IMR-90 (cell line): ENCODE measurements around the gene APC. TPM values are rescaled to one million over a fixed set of nuclear protein-coding genes. Genes with fewer than 3 reads are reported as not detected.

Source experiments
- ATAC-seq: fragments of 200-7000 bp; cut with Tn5 transposase; 2 replicates; pipeline ENCODE4 v1.9.1; 2020; ENCODE audit warnings: low read depth, mild to moderate bottlenecking, moderate library complexity
- BruUV-seq: library from RNA; stranded (reverse); fragments of 400-500 nt; replicated peaks from 2 replicates; lab custom pipeline; 2021; lab: Mats Ljungman, UMichigan
- CTCF ChIA-PET: fragments of 300-600 bp; formaldehyde crosslinking; extraction: SDS; loops from one replicate; lab custom pipeline; 2021; ENCODE audit warnings: antibody characterized with exemption; lab: Yijun Ruan, JAX
- POLR2A ChIA-PET: fragments of 300-600 bp; sonication (Branson Sonifier 250); formaldehyde crosslinking; loops from one replicate; lab custom pipeline; 2022; ENCODE audit warnings: antibody characterized with exemption; ENCODE audit not compliant: unreplicated experiment; lab: Charles Lee
- DNase-seq: peaks from one replicate; pipeline ENCODE4 v3.0.0; 2013
- H2AFZ ChIP-seq: replicated peaks from 2 replicates; pipeline ENCODE3; 2013; ENCODE audit warnings: low read length, mild to moderate bottlenecking; ENCODE audit not compliant: poor library complexity
- H2AK5ac ChIP-seq: 2 replicates; pipeline ENCODE4 v1.6.1; 2013; ENCODE audit warnings: low read depth, low read length, inconsistent platforms
- H2AK9ac ChIP-seq: replicated peaks from 2 replicates; pipeline ENCODE3; 2013; ENCODE audit warnings: mild to moderate bottlenecking, low read depth, low read length, moderate library complexity; ENCODE audit not compliant: poor library complexity
- H2BK120ac ChIP-seq: 2 replicates; pipeline ENCODE4 v1.6.1; 2013; ENCODE audit warnings: low read depth, low read length, inconsistent platforms
- H2BK15ac ChIP-seq: 3 replicates; pipeline ENCODE4 v1.6.1; 2013; ENCODE audit warnings: low read depth, low read length, inconsistent platforms
- H2BK20ac ChIP-seq: 2 replicates; pipeline ENCODE4 v1.6.1; 2013; ENCODE audit warnings: low read depth, mild to moderate bottlenecking, inconsistent platforms, low read length, moderate library complexity
- H2BK5ac ChIP-seq: 2 replicates; pipeline ENCODE4 v1.6.1; 2013; ENCODE audit warnings: mild to moderate bottlenecking, low read depth, low read length, inconsistent platforms; ENCODE audit not compliant: poor library complexity, severe bottlenecking
- H3K14ac ChIP-seq: replicated peaks from 2 replicates; pipeline ENCODE4 v1.6.1; 2013; ENCODE audit warnings: low read depth, low read length, inconsistent platforms
- H3K18ac ChIP-seq: 2 replicates; pipeline ENCODE4 v1.6.1; 2013; ENCODE audit warnings: low read depth, low read length, control low read depth
- H3K23ac ChIP-seq: 2 replicates; pipeline ENCODE4 v1.6.1; 2013; ENCODE audit warnings: low read depth, low read length, inconsistent platforms
- H3K27ac ChIP-seq: 2 replicates; pipeline ENCODE4 v1.5.1; 2013; ENCODE audit warnings: mild to moderate bottlenecking, control low read depth, low read length; ENCODE audit not compliant: insufficient read depth
- H3K27me3 ChIP-seq: 2 replicates; pipeline ENCODE4 v1.6.1; 2013; ENCODE audit warnings: low read length; ENCODE audit not compliant: control insufficient read depth, insufficient read depth
- H3K36me3 ChIP-seq: 2 replicates; pipeline ENCODE4 v1.6.1; 2013; ENCODE audit warnings: low read length, mixed read lengths; ENCODE audit not compliant: control insufficient read depth, insufficient read depth
- H3K4ac ChIP-seq: 2 replicates; pipeline ENCODE4 v1.6.1; 2013; ENCODE audit warnings: low read depth, low read length, inconsistent platforms
- H3K4me1 ChIP-seq: 2 replicates; pipeline ENCODE4 v1.6.1; 2013; ENCODE audit warnings: low read length, mixed read lengths; ENCODE audit not compliant: control insufficient read depth, insufficient read depth
- H3K4me2 ChIP-seq: 2 replicates; pipeline ENCODE4 v1.6.1; 2013; ENCODE audit warnings: low read depth, mild to moderate bottlenecking, control low read depth, low read length, moderate library complexity
- H3K4me3 ChIP-seq: 2 replicates; pipeline ENCODE4 v1.5.1; 2013; ENCODE audit warnings: low read depth, mild to moderate bottlenecking, control low read depth, low read length, moderate library complexity; ENCODE audit not compliant: insufficient read depth
- H3K56ac ChIP-seq: 2 replicates; pipeline ENCODE4 v1.6.1; 2013; ENCODE audit warnings: low read length, inconsistent platforms; ENCODE audit not compliant: insufficient read depth; ENCODE audit errors: extremely low read depth
- H3K79me1 ChIP-seq, 2 experiments: 2 replicates each; pipeline ENCODE4 v1.6.1; 2013; ENCODE audit warnings: low read length in 2 of 2, inconsistent platforms in 1 of 2, low read depth in 1 of 2
- H3K9ac ChIP-seq: 2 replicates; pipeline ENCODE4 v1.6.1; 2013; ENCODE audit warnings: low read depth, low read length, control low read depth
- H3K9me1 ChIP-seq: 2 replicates; pipeline ENCODE4 v1.6.1; 2013; ENCODE audit warnings: low read length, inconsistent platforms; ENCODE audit not compliant: insufficient read depth
- H3K9me3 ChIP-seq: 2 replicates; pipeline ENCODE4 v1.6.1; 2013; ENCODE audit warnings: low read length; ENCODE audit not compliant: control insufficient read depth, insufficient read depth
- H4K20me1 ChIP-seq: 2 replicates; pipeline ENCODE4 v1.6.1; 2013; ENCODE audit warnings: low read length, inconsistent platforms; ENCODE audit not compliant: insufficient read depth
- H4K5ac ChIP-seq: 2 replicates; pipeline ENCODE4 v1.6.1; 2013; ENCODE audit warnings: mild to moderate bottlenecking, low read depth, low read length, control low read depth
- H4K8ac ChIP-seq, 2 experiments: 2 replicates each; pipeline ENCODE4 v1.6.1; 2013; ENCODE audit warnings: low read depth in 2 of 2, low read length in 2 of 2, control low read depth in 1 of 2, inconsistent platforms in 1 of 2
- H4K91ac ChIP-seq: 2 replicates; pipeline ENCODE4 v1.6.1; 2013; ENCODE audit warnings: low read depth, low read length, inconsistent platforms; ENCODE audit not compliant: insufficient read depth
- BHLHE40 ChIP-seq: fragments of 150-350 bp; IDR thresholded peaks from 2 replicates; pipeline ENCODE4 v1.6.1; 2016; ENCODE audit warnings: mild to moderate bottlenecking, low read depth, low read length
- CHD1 ChIP-seq: IDR thresholded peaks from 2 replicates; pipeline ENCODE4 v1.6.1; 2012; ENCODE audit warnings: low read depth, low read length, improper control_type of control experiment
- CTCF ChIP-seq: conservative IDR thresholded peaks from 2 replicates; pipeline ENCODE4 v1.5.1; 2012; ENCODE audit warnings: mild to moderate bottlenecking, low read depth, low read length, improper control_type of control experiment
- ELK1 ChIP-seq: fragments of 150-350 bp; IDR thresholded peaks from 2 replicates; pipeline ENCODE4 v1.6.1; 2016; ENCODE audit warnings: low read depth, mild to moderate bottlenecking, low read length, moderate library complexity, borderline replicate concordance
- MXI1 ChIP-seq: IDR thresholded peaks from 2 replicates; pipeline ENCODE4 v1.6.1; 2012; ENCODE audit warnings: low read depth, mild to moderate bottlenecking, low read length, moderate library complexity, borderline replicate concordance
- POLR2A ChIP-seq: IDR thresholded peaks from 2 replicates; pipeline ENCODE4 v1.6.1; 2012; ENCODE audit warnings: mild to moderate bottlenecking, low read depth, low read length
- RAD21 ChIP-seq: IDR thresholded peaks from 2 replicates; pipeline ENCODE4 v1.6.1; 2012; ENCODE audit warnings: low read length, improper control_type of control experiment
- RCOR1 ChIP-seq: IDR thresholded peaks from 2 replicates; pipeline ENCODE4 v1.6.1; 2012; ENCODE audit warnings: mild to moderate bottlenecking, low read length, improper control_type of control experiment; ENCODE audit not compliant: insufficient replicate concordance
- RFX5 ChIP-seq: IDR thresholded peaks from 2 replicates; pipeline ENCODE4 v1.8.0; 2012; ENCODE audit warnings: low read depth, mild to moderate bottlenecking, low read length, moderate library complexity
- USF2 ChIP-seq: fragments of 150-350 bp; IDR thresholded peaks from 2 replicates; pipeline ENCODE4 v1.6.1; 2017; ENCODE audit warnings: mild to moderate bottlenecking, antibody characterized with exemption, low read length, low read depth
- dilution Hi-C: fragments of 300-500 bp; cut with HindIII; formaldehyde crosslinking; loops from one replicate; pipeline ENCODE4 v1.14.3; 2018; ENCODE audit warnings: low sequenced_read_pairs; ENCODE audit not compliant: unreplicated experiment
- in situ Hi-C: fragments of 300-500 bp; cut with MboI; formaldehyde crosslinking; loops from 3 replicates; pipeline ENCODE4 v1.14.3; 2019; ENCODE audit warnings: low sequenced_read_pairs, inconsistent platforms, mixed read lengths
- intact Hi-C: fragments of 100-400 bp; cut with micrococcal nuclease; formaldehyde crosslinking; loops from 2 replicates; pipeline ENCODE4 v1.10.0; 2022
- polyA plus RNA-seq, 3 experiments: library from polyadenylated mRNA; depleted of rRNA; stranded (reverse); fragments of >200 nt; gene quantifications; 2 replicates each; pipeline ENCODE4 v1.2.3, GENCODE V29; 2012; ENCODE audit warnings: low replicate concordance in 1 of 3
- total RNA-seq: library from RNA; depleted of rRNA; stranded (reverse); fragments of >200 nt; gene quantifications from 2 replicates; pipeline ENCODE4 v1.2.3, GENCODE V29; 2012

Gene APC
- total and polyA plus RNA-seq, 2 of the 4 experiments (the other 2 are of a cell fraction) = 7.3 to 58.4 TPM

GRCh38 chr5:112772124-112772523 is 34.4 kb downstream of the APC start:
- no peak overlapping the region for H3K56ac ChIP-seq
- POLR2A ChIA-PET = no interaction called here
- TF ChIP-seq USF2 = no peak
- no peak for TF ChIP-seq POLR2A
- no peak for TF ChIP-seq RCOR1
- TF ChIP-seq RFX5 = no peak
- no peak for TF ChIP-seq BHLHE40
- no peak for TF ChIP-seq MXI1
- no peak for TF ChIP-seq CTCF
- no peak for TF ChIP-seq CHD1
- no peak for TF ChIP-seq ELK1
- no peak for TF ChIP-seq RAD21
- no peak overlapping the region for H2BK15ac ChIP-seq
- peak overlapping the region; percentile 65 for H2BK5ac ChIP-seq
- peaks cover 7% of the 10 kb centered on the region; the same call in 1 of the 2 replicates for H3K4me1 ChIP-seq
- H2BK20ac ChIP-seq = no peak overlapping the region
- dilution Hi-C loops = no loop called here
- H3K27me3 ChIP-seq = no peaks in the 10 kb centered on the region
- H3K36me3 ChIP-seq = peaks cover 11% of the 10 kb centered on the region
- no TSS peak for BruUV-seq
- peak; percentile 30; the same call in 1 of the 2 replicates for ATAC-seq
- in situ Hi-C loops = no loop called here
- no peaks in the 10 kb centered on the region for H3K9me3 ChIP-seq
- H4K91ac ChIP-seq = no peak overlapping the region
- no peak overlapping the region for H3K9ac ChIP-seq
- H2BK120ac ChIP-seq = no peak overlapping the region
- H2AFZ ChIP-seq = no peak overlapping the region
- no peak overlapping the region for H3K4me3 ChIP-seq
- intact Hi-C loops = no loop called here
- H3K27ac ChIP-seq = peak overlapping the region; percentile 40; the same call in 1 of the 2 replicates
- no peak overlapping the region for H3K14ac ChIP-seq
- H2AK9ac ChIP-seq = no peak overlapping the region
- peak; percentile 50 for DNase-seq
- peak overlapping the region; percentile 21; the same call in 1 of the 2 replicates for H3K18ac ChIP-seq
- no peak overlapping the region for H4K8ac ChIP-seq
- H3K4ac ChIP-seq = no peak overlapping the region
- H3K4me2 ChIP-seq = peak overlapping the region; percentile 53; the same call in 1 of the 2 replicates
- CTCF ChIA-PET = no interaction called here
- no peaks in the 10 kb centered on the region for H3K9me1 ChIP-seq
- H4K20me1 ChIP-seq = no peaks in the 10 kb centered on the region
- H4K5ac ChIP-seq = no peak overlapping the region
- H3K79me1 ChIP-seq = peaks cover 5 to 9% of the 10 kb centered on the region in 2 experiments; a peak in 3 of 4 replicates
- H3K23ac ChIP-seq = no peak overlapping the region; the same call in 1 of the 2 replicates
- no peak overlapping the region for H2AK5ac ChIP-seq
